ENCODE data around the gene FKBP8.

DNA sequence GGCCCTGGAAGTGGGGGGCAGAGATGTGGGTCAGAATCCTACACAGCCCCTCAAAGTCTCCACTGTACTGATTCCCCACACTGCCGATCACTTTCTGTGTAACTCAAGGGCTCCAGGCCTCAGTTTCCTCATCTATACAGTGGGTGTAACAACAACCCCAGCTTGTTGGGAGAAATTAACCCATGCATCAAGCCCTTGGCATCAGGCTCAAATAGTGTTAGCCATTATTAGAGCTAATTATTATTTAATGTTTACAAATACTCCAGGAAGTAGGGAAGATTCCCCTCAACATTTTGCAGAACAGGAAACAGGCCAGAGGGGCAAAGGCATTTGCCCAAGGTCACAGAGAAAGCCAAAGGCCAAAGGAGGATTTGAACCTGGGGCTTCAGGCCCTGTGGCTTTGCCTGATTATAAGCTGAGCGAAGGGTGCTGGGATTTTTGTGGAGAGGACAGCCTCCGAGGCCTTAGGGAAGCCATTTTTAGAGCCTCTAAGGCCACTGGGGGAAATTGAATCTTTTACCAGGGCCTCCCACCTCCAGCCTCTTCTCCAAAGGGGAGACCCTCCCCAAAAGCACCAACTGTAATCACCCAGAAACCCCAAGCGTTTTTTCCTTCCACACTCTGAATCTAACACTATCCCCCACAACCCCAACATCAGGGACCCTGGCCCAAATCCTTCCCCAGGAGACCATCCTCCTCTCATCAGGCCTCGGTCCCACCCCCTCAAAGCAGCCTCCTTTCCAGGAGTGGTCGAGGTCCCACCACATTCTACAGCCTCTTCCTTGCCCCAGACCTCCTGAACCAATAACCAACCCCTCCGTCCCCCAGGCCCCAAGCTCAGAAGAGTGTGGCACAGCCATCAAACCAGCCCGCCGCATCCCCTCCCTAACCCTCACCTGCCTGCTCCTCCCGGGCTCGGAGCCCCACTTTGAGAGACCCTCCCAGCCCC, 1.1 kb downstream of the FKBP8 start:
- TF ChIP-seq, protein P1, sequence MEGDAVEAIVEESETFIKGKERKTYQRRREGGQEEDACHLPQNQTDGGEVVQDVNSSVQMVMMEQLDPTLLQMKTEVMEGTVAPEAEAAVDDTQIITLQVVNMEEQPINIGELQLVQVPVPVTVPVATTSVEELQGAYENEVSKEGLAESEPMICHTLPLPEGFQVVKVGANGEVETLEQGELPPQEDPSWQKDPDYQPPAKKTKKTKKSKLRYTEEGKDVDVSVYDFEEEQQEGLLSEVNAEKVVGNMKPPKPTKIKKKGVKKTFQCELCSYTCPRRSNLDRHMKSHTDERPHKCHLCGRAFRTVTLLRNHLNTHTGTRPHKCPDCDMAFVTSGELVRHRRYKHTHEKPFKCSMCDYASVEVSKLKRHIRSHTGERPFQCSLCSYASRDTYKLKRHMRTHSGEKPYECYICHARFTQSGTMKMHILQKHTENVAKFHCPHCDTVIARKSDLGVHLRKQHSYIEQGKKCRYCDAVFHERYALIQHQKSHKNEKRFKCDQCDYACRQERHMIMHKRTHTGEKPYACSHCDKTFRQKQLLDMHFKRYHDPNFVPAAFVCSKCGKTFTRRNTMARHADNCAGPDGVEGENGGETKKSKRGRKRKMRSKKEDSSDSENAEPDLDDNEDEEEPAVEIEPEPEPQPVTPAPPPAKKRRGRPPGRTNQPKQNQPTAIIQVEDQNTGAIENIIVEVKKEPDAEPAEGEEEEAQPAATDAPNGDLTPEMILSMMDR (conservative IDR thresholded peaks at IDR 0.05; ENCODE audit: low read depth, low read length), result no peak
- no peak for TF ChIP-seq EZH2 (IDR thresholded peaks at IDR 0.05; ENCODE audit: low read length, unreplicated experiment)
- TF ChIP-seq EZH2phosphoT487 (IDR thresholded peaks at IDR 0.05; ENCODE audit: borderline replicate concordance, low read length), result no peak

Data from PC-3 (cell line).